Mucosa of rectum (tissue), 2 donors: ENCODE measurements around the gene ENTPD1.

Experiments used
- H3K27ac ChIP-seq, 2 donors: one replicate each; pipeline ENCODE4 v1.7.0; 2013; ENCODE audit warnings: inconsistent platforms in 2 of 2, low read depth in 2 of 2, low read length in 2 of 2
- H3K27me3 ChIP-seq, 2 donors: one replicate each; pipeline ENCODE4 v1.7.0; 2013; ENCODE audit warnings: low read length in 2 of 2; ENCODE audit not compliant: control insufficient read depth in 2 of 2, insufficient read depth in 2 of 2
- H3K36me3 ChIP-seq, 2 donors: one replicate each; pipeline ENCODE4 v1.7.0; 2013; ENCODE audit warnings: low read length in 2 of 2; ENCODE audit not compliant: control insufficient read depth in 2 of 2, insufficient read depth in 2 of 2
- H3K4me1 ChIP-seq, 2 donors: one replicate each; pipeline ENCODE4 v1.7.0; 2013; ENCODE audit warnings: low read length in 2 of 2, mild to moderate bottlenecking in 1 of 2; ENCODE audit not compliant: control insufficient read depth in 2 of 2, insufficient read depth in 2 of 2
- H3K4me3 ChIP-seq, 2 donors: one replicate each; pipeline ENCODE4 v1.7.0; 2013; ENCODE audit warnings: low read length in 2 of 2
- H3K9ac ChIP-seq, 2 donors: one replicate each; pipeline ENCODE4 v1.7.0; 2013; ENCODE audit warnings: low read length in 2 of 2, low read depth in 1 of 2, mild to moderate bottlenecking in 1 of 2
- H3K9me3 ChIP-seq, 2 donors: one replicate each; pipeline ENCODE4 v1.7.0; 2013; ENCODE audit warnings: low read length in 2 of 2; ENCODE audit not compliant: control insufficient read depth in 2 of 2
- donor health status: healthy.
- donor health status: Normal muscosa, but diverticular disease.

ENTPD1 gene

GRCh38 chr10:95784279-95784913 is 28.4 kb downstream of the ENTPD1 start:
- Histone ChIP-seq H3K36me3 (no peaks in the 10 kb centered on the region), H3K9me3 (no peaks in the 10 kb centered on the region), H3K27me3 (no peaks in the 10 kb centered on the region), H3K9ac (no peak overlapping the region), H3K27ac (peak overlapping the region; percentile 17 to 70), H3K4me3 (no peak overlapping the region), H3K4me1 (peaks cover 6 to 9% of the 10 kb centered on the region in 2 donors)

GRCh38 chr10:95785317-95785716 is 29.4 kb downstream of the ENTPD1 start:
- no peak overlapping the region for H3K4me3 ChIP-seq
- H3K27ac ChIP-seq = peak overlapping the region; percentile 15 to 70
- peaks cover 6 to 9% of the 10 kb centered on the region in 2 donors for H3K4me1 ChIP-seq
- H3K27me3 ChIP-seq = no peaks in the 10 kb centered on the region
- H3K9me3 ChIP-seq = no peaks in the 10 kb centered on the region
- H3K9ac ChIP-seq = no peak overlapping the region
- H3K36me3 ChIP-seq = no peaks in the 10 kb centered on the region

GRCh38 chr10:95785942-95786669 is 30.1 kb downstream of the ENTPD1 start:
- no peaks in the 10 kb centered on the region for H3K27me3 ChIP-seq
- peaks cover 6 to 9% of the 10 kb centered on the region in 2 donors for H3K4me1 ChIP-seq
- H3K9me3 ChIP-seq = no peaks in the 10 kb centered on the region
- H3K27ac ChIP-seq = peak overlapping the region; percentile 0 to 21
- H3K9ac ChIP-seq = no peak overlapping the region
- no peaks in the 10 kb centered on the region for H3K36me3 ChIP-seq
- no peak overlapping the region for H3K4me3 ChIP-seq

- Histone ChIP-seq H3K27ac (peak overlapping the region in 1 of 2 donors; percentile 33), H3K4me1 (peaks cover 6 to 9% of the 10 kb centered on the region in 2 donors), H3K27me3 (no peaks in the 10 kb centered on the region), H3K9me3 (no peaks in the 10 kb centered on the region), H3K4me3 (no peak overlapping the region), H3K9ac (no peak overlapping the region), H3K36me3 (no peaks in the 10 kb centered on the region)
These were observed 31.5 kb downstream of the ENTPD1 start for GRCh38 chr10:95787447-95787846.

- no peaks in the 10 kb centered on the region for H3K36me3 ChIP-seq
- H3K9ac ChIP-seq = no peak overlapping the region
- no peak overlapping the region for H3K4me3 ChIP-seq
- peaks cover 8 to 9% of the 10 kb centered on the region in 2 donors for H3K4me1 ChIP-seq
- H3K27me3 ChIP-seq = no peaks in the 10 kb centered on the region
- no peak overlapping the region for H3K27ac ChIP-seq
- no peaks in the 10 kb centered on the region for H3K9me3 ChIP-seq
These were observed 32.9 kb downstream of the ENTPD1 start for GRCh38 chr10:95788830-95789229.

GRCh38 chr10:95789902-95790301 is 33.9 kb downstream of the ENTPD1 start:
- Histone ChIP-seq H3K9ac (no peak overlapping the region), H3K36me3 (no peaks in the 10 kb centered on the region), H3K4me3 (no peak overlapping the region), H3K9me3 (no peaks in the 10 kb centered on the region), H3K27ac (no peak overlapping the region), H3K27me3 (no peaks in the 10 kb centered on the region), H3K4me1 (peaks cover under 1 to 2% of the 10 kb centered on the region in 2 donors)

- Histone ChIP-seq H3K36me3 (no peaks in the 10 kb centered on the region), H3K4me3 (no peak overlapping the region), H3K27ac (no peak overlapping the region), H3K27me3 (no peaks in the 10 kb centered on the region), H3K4me1 (peaks cover 0 to 2% of the 10 kb centered on the region in 2 donors), H3K9me3 (no peaks in the 10 kb centered on the region), H3K9ac (no peak overlapping the region)
These were observed 35.0 kb downstream of the ENTPD1 start for GRCh38 chr10:95790982-95791381.

GRCh38 chr10:95791425-95791979 is 35.5 kb downstream of the ENTPD1 start:
- Histone ChIP-seq H3K9ac (no peak overlapping the region), H3K4me1 (peaks cover 0 to 2% of the 10 kb centered on the region in 2 donors), H3K36me3 (no peaks in the 10 kb centered on the region), H3K27me3 (no peaks in the 10 kb centered on the region), H3K4me3 (no peak overlapping the region), H3K9me3 (no peaks in the 10 kb centered on the region), H3K27ac (no peak overlapping the region)

GRCh38 chr10:95792211-95792780 is 36.3 kb downstream of the ENTPD1 start:
- H3K27ac ChIP-seq = peak overlapping the region; percentile 9 to 59
- no peak overlapping the region for H3K4me3 ChIP-seq
- H3K9ac ChIP-seq = no peak overlapping the region
- no peaks in the 10 kb centered on the region for H3K9me3 ChIP-seq
- peaks cover 0 to 2% of the 10 kb centered on the region in 2 donors for H3K4me1 ChIP-seq
- no peaks in the 10 kb centered on the region for H3K36me3 ChIP-seq
- no peaks in the 10 kb centered on the region for H3K27me3 ChIP-seq

- H3K9ac ChIP-seq = no peak overlapping the region
- no peaks in the 10 kb centered on the region for H3K27me3 ChIP-seq
- no peaks in the 10 kb centered on the region for H3K36me3 ChIP-seq
- peak overlapping the region; percentile 59 to 63 for H3K27ac ChIP-seq
- no peaks in the 10 kb centered on the region for H3K9me3 ChIP-seq
- peaks cover 0 to 2% of the 10 kb centered on the region in 2 donors for H3K4me1 ChIP-seq
- H3K4me3 ChIP-seq = no peak overlapping the region
These were observed 36.9 kb downstream of the ENTPD1 start for GRCh38 chr10:95792874-95793285.
